HL-60/S4 treated with phorbol 12-myristate 13-acetate at 8.2 ng/mL for 4 days and 3 days (cell line): Measurements from ENCODE around the gene HS3ST3A1.
"Not testable (repeated sequence)": the region's sequence is repeated elsewhere in the genome, so short reads cannot be mapped to it uniquely, and the experiment has no call there.

Experiments
- in situ Hi-C: fragments of 300-500 bp; cut with MboI; formaldehyde crosslinking; loops from 2 replicates; pipeline ENCODE4 v1.15.0; 2022; ENCODE audit warnings: low sequenced_read_pairs

The HS3ST3A1 gene

DNA sequence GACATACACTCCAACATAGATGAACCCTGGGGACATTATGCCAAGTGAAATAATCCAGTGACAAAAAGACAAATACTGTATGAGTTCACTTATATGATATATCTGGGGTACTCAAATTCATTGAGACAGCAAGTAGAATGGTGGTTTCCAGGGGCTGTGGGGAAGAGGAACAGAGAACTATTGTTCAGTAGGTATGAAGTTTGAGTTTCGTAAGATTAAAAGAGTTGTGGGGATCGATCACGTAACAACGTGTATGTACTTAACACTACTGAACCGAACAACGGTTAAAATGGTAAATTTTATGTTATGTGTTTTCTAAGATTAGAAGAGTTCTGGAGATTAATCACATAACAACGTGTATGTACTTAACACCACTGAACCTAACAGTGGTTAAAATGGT lies 100.8 kb downstream of the HS3ST3A1 start:
- in situ Hi-C loops = no loop called here

DNA sequence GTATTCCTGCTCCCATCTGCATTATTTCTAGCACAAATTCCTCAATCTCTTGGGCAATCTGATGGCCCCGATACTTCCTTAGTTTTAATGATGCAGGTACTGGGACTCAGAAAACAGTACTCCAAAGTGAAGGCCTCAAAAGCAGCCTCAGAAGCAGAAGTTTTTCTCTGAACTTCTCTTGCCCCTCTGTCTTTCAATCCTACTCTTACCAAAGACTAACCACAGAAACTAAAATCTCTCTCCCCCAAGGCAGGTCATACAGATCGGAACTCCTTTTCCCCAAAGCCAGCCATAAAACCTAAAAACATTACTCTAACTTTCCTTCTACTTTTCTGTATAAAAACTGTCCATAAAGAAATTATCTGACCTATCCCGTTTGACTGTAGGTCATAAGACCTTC lies 103.5 kb downstream of the HS3ST3A1 start:
- in situ Hi-C loops = no loop called here

DNA sequence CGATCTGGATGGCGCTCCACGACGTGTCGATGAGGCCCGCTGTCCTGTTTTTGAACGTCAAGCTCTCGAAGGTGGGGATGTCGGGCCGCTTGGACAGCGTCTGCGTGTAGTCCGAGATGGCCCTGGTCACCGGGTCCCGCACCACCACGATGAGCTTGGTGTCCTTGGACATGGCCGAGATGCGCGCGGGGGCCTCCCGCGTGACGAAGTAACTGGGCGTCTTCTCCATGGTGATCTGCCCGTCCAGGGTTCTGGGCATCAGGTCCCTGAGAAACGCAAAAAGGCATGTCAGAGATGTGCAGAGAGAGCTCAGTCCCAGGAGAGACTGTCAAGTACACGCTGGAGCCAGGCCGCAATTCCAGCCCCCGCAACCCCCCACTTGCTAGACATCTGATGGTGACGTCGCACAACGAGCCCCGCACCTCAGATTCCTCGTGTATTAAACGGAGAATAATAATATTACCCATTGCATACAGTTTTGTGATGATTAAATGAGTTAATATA lies 105.1 kb downstream of the HS3ST3A1 start:
- in situ Hi-C loops = not testable (repeated sequence)

DNA sequence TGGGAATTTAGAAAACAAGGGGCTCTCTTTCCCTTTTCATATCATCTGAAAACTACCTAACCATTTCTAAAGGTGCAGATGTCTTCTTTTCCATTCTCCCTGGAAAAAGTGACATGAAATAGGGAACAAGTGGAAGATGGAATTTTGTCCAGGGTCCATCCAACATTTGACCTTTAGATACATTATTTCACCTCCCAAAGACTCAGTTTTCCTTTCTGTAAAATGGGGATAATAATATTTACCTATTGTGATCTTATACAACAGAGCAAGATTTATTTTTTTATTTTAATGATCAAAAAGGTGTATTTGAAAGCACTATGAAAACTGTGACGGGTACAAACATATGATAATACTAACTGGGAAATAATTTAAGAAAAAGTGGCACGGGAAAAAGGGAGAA lies 106.3 kb downstream of the HS3ST3A1 start:
- in situ Hi-C loops = no loop called here

DNA sequence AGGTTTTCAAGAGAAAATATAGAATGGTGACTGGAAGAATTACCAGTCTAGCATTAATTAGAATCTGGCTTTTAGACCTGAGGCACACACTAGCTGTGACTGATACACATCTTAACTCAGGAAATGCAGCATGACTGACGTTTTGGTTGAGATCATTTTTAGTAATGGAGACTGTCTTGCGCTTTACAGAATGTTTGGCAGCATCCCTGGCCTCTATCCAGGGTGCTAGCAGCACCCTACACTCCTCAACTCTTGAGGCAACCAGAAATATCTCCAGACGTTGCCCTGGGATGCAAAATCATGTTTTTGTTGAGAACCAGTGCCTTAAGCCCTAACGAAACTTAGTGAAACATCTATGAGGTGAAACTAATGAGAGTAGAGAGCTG lies 109.0 kb downstream of the HS3ST3A1 start:
- in situ Hi-C loops = no loop called here

DNA sequence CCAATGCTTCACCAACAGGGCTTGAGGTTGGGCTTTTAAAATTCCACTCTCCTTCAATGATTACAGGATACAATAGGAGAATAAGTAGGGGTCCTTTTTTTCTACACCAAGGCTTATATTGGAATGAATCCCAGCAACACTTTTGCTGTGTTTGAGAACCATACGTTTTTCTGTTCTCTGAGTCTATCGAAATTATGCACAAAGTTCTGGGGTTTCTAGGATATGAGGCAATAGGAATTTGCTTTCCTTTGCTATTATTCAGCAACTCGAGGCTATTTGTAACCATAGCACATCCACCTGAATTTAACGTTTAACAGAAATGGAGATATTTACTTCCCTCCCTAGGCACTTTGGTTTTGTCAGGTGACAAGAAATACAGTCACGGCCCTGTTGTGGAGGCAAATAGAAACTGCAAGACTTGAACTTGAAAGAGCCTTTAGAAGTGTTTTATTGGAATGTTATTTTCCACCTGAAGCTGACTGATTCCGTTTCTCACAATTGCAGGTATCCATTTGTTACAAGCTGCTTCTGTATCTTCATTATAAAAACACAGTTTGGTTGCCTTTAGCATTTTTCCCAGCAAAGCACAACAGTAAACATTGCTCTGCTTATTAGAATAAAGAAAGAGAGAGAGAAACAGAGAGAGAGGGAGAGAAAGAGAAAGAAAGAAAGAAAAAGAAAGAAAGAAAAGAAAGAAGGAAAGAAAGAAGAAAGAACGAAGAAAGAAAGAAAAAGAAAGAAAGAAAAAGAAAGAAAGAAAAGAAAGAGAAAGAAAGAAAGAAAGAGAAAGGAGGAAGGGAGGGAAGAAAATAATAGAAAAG lies 109.6 kb downstream of the HS3ST3A1 start:
- in situ Hi-C loops = no loop called here

DNA sequence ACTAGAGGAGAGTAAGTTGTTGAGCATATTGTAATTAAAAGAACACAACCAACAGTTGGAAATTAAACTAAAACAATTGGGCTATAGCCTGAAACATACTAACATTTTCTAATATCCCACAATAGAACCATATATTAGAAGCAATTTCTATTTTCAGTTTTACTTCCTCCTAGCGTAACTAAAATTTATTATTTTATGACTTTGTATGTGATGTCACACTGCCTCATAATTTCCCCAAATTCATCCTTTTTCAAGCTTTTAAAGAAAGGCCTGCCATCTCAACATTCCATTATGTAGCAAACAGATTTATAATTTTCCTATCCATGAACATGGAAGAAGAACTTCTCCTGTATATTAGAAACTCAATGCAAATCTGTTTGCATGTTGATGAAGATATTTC lies 110.2 kb downstream of the HS3ST3A1 start:
- in situ Hi-C loops = no loop called here

DNA sequence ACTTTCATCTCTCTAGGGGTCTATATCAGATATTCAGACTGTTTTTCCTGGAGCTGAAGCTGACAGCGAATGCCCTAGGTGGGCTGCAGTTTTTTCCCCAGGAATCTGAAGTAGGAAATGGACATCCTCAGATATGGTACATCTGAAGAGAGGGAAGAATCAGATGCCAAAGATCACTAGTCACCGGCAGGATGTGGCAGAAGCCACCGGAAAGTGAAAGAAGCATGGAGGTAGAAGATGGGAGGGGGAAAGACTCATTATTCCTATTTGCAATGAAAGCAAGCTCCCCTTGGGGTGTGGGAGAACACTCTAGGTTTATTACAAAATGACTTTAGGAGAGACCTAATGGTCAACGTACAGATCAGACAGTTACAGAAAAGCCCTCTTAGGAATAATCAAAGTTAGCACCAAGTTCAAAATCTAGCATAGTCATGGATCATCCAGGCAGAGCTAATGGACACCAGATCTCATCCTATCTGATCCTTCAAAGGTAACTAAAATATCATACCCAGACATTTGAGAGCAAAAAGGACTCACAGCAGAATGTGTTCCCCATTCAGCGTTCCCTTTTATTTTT lies 110.7 kb downstream of the HS3ST3A1 start:
- in situ Hi-C loops = no loop called here

DNA sequence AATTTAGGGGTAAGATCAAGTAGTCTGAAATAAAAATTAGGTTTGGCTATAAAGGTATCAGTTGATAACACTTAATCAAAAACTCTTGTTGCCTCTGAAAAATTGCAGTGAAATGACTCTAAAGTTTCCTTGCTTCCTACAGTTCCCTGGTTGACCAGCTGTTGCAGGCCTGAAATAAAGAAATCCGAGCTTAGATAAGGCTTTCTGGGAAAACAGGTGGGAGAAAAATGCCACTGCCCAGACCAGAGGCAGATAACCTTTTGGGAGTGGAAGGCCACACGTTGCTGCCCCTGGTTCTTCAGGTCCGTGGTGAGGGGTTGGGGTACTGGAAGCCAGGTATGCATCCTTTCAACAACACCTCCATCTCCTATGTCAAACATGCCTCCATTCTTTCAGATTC lies 111.3 kb downstream of the HS3ST3A1 start:
- in situ Hi-C loops = no loop called here

DNA sequence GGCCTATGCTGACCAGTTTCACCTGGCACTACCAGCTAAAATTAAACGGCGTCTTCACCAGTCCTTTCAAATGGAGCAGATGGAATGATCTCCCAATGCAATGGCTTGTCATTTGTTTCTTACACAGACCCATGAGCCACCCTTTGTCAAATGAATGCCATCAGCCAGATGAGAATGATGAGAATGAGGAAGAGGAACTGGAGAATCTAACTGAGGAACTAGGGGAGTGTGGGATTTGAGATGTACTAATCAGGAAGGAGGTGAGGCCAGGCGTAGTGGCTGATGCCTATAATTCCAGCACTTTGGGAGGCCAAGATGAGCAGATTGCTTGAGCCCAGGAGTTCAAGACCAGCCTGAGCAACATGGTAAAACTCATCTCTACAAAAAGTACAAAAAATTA lies 116.4 kb downstream of the HS3ST3A1 start:
- in situ Hi-C loops = no loop called here

DNA sequence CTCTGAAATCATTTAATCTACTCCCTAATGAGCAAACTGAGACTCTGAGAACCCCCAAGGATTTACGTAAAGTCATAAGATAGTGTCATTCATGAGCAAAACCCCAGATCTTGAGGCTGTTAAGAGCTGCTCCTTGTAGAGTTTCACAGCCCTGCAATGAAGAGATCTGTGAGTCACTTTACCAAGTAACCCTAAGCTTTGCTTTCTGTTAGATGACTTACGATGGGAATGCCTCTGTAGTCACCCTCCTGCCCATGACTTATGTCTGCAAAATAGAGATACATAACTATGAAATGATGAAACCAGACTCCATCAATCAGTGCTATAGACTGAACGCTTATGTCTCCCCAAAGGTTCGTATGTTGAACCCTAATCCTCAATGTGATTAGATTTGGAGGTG lies 117.7 kb downstream of the HS3ST3A1 start:
- in situ Hi-C loops = no loop called here

DNA sequence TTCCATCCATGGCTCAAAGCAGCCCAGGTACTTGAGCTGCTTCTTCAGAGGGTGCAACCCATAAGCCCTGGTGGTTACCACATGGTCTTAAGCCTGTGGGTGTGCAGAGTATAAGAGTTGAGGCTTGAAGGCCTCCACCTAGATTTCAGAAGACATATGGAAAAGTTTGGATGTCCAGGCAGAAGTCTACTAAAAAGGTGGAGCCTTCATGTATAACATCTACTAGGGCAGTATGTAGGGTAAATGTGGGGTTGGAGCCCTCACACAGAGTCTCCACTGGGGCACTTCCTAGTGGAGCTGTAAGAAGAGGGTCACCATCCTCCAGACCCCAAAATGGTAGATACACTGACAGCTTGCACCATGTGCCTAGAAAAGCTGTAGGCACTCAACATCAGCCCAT lies 120.9 kb downstream of the HS3ST3A1 start:
- in situ Hi-C loops = no loop called here

DNA sequence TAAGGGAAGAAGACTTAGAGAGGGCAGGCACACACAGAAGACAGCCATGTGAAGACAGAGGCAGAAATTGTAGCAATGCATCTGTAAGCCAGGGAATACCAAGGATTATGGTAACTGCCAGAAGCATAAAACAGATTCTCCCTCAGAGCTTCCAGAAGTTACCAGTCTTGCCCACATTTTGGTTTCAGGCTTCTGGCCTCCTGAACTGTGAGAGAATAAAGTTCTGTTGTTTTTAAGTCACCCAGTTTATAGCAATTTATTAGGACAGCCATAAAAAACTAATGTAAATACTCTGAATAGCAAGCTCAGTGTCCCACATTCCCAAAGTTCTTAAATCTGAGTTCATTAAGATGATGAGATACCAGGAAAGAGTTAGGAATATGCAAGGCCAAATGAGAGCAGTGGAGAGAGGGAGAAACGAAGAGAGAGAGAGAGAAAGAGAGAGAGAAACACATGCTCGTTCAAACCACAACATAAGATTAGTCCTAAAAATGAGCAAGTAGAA lies 123.4 kb downstream of the HS3ST3A1 start:
- in situ Hi-C loops = no loop called here

DNA sequence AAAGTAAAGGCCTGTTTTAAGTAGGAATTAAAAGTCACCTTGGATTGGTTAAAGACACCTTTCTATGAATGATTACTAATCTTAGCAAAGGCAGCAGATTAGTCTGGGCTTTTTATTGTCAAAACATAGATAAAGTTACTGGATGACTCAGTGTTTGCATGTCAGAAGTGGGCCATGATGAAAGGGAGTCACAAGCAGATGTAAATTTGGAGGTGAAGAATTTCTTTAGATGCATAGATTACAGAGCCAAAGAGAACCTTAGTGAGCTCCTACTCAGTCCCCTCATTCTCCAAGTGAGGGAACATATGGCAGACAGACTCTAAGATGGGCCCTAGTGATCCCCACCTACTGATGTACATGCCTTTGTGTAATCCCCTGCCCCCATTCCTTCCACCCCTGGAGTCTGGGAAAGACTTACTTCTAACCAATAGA lies 124.5 kb downstream of the HS3ST3A1 start:
- in situ Hi-C loops = no loop called here

DNA sequence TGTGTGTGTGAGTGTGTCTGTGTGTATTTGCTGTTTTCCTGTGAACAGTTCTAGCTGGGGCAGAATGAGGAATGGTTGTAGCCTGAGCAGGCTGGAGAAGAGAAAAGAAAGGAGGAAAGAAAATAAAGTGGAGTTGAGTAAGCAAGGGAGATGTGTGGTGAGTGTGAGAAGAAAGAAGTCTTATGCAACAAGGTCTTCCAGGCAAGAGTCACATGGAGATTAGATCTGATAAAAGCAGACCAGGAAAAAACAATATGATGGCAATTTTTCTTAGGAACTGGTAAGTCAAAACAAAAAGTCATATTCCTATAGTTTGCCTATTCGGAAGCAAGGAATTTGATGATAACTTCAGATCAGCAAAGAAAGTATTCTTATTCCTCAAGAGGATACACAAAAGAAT lies 125.0 kb downstream of the HS3ST3A1 start:
- in situ Hi-C loops = no loop called here

DNA sequence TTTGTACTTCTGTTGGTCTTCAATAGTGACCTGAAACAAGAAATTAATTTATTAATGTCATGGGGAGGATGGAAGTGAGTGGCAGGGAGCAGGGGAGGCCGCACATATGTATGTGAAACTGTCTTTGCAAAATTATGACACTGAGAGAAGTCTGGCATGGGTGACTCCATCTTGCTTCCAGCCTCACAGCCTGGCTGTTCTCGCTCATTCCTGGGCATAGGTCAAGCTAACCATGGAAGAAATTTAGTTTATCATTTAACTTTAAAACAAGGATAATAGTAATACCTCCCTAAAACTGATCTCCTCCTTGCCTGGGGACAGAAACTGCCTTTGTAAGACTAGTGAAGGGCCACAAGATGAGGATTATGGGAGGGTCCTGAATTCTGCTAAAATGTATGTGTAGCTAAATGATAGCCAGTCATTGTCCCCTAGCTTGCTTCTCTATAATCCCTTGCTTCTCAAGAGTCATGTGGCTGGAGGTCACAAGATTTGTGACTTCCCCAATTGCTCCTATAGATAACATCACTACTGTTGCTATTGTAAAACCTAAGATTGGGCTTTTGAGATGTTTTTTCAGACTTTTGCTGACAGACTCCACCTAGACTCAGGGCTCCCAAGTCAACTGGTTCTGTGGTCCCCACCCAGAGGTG lies 126.0 kb downstream of the HS3ST3A1 start:
- in situ Hi-C loops = no loop called here

DNA sequence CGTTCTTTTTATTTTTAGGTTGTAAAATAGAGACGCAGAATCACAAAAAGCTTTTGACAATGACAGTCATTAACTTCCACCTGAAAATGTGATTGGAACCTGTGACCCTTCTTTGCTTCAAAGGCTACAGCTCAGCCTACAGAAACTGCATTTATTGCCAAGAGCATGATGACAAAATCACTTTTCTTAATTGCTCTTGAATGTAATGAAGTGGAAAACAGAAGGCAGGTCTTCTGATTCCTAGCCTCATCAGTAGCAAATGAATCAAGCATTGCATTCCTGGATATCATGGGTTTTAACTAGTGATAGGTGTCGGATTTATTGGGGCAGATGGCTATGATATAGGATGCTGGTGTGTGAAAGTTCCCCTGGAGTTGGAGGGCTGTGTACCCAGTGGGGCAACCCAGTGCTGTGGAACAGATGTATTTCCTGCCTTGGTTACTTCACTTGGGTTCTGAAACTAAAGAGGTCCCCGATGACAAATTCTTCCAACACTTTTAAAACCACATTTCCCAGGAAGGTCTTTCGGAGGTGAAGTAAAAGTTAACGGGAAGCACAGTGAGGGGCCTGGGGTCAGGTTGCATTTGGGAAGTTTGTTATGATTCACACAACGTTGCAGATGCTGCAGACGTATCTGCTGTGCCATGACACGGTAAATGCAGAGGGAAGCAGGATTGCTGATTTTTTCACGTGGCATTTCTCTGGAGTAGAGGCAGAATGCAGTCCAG lies 127.5 kb downstream of the HS3ST3A1 start:
- in situ Hi-C loops = no loop called here

DNA sequence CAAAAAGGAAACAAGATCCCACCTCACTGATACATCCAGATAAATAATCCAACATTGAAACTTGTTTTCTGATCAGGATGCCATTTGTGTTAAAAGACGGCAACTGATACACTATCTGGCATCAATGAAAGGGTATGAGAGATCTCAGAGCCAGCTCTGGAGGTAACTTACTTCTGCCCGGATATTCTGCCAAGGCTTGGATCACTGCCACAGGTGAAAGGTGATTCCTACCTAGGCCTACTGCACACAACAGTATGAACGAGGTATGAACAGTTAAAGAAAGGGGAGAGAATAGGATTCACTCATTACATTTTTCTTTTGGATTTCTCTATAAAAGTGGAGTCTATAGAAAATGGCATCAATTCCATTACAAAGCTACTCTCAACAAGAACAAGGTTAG lies 136.1 kb downstream of the HS3ST3A1 start:
- in situ Hi-C loops = no loop called here

DNA sequence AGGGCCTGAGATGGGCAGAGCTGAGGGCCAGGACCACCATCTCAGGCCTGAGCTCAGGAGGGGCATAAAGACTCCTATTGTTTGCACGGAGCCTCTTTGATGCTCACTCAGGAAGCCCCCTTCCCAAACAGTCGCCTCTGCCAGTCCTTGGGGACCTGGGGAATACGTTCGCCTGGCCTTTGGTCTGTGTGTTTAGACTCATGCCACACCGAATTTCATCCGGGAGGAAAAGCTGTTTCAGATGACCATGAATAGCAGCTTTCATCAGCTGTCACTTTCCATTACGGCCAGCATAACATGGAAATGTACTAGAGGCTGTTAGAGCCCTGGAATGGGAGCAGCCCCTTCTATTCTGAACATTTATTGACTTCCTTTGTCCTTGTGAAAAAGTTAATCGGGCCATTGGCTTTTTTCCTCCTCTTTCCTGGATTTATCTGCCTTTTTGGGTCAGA lies 139.0 kb downstream of the HS3ST3A1 start:
- in situ Hi-C loops = no loop called here

DNA sequence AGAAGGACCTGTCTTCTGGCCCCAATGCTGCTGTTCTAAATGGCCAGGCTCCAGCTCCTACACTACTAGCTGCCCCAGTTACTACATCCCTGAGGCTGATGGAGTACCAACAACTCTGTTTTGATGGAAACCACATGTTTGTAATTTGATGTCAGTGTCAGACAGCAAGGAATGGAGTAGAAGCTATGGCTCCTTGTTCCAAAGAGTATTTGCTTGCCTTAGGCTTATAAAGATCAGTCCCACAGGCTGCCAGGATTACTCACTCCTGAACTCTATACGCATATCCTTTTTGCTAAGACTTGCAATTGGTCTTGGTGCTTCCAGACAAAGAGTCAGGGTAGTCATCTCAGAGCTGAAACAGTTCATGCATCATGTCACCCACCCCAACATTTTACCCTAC lies 139.6 kb downstream of the HS3ST3A1 start:
- in situ Hi-C loops = no loop called here
